Measurements from ENCODE around the gene WDFY4.

The WDFY4 gene

GRCh38 chr10:48700071-48700470 lies 15.4 kb downstream of the WDFY4 start (continued):
- no peak for TF ChIP-seq PATZ1 (CRISPR knock-in tag; IDR thresholded peaks at IDR 0.05; ENCODE audit: borderline replicate concordance)
- no peak for TF ChIP-seq RARB (CRISPR knock-in tag; IDR thresholded peaks at IDR 0.05)
- no peak for TF ChIP-seq ZNF70 (CRISPR knock-in tag; IDR thresholded peaks at IDR 0.05)

GRCh38 chr10:48700493-48700892 lies 15.8 kb downstream of the WDFY4 start:
- TF ChIP-seq TSHZ2 (CRISPR knock-in tag; IDR thresholded peaks at IDR 0.05): no peak
- no peak for TF ChIP-seq ZNF565 (CRISPR knock-in tag; conservative IDR thresholded peaks at IDR 0.05; ENCODE audit: low read depth)
- no peak for TF ChIP-seq ZNF70 (CRISPR knock-in tag; IDR thresholded peaks at IDR 0.05)
- no peak for TF ChIP-seq CSDC2 (CRISPR knock-in tag; IDR thresholded peaks at IDR 0.05)
- no peak for TF ChIP-seq POU6F1 (CRISPR knock-in tag; IDR thresholded peaks at IDR 0.05; ENCODE audit: borderline replicate concordance, low read depth)
- no peak for TF ChIP-seq PPARA (CRISPR knock-in tag; IDR thresholded peaks at IDR 0.05; ENCODE audit: borderline replicate concordance)
- TF ChIP-seq TCF4 (CRISPR knock-in tag; IDR thresholded peaks at IDR 0.05; ENCODE audit: borderline replicate concordance): no peak
- no peak for TF ChIP-seq CREB5 (CRISPR knock-in tag; IDR thresholded peaks at IDR 0.05; ENCODE audit: low read depth)
- TF ChIP-seq ESRRG (CRISPR knock-in tag; IDR thresholded peaks at IDR 0.05): no peak
- no peak for TF ChIP-seq GLIS3 (CRISPR knock-in tag; IDR thresholded peaks at IDR 0.05)
- no peak for TF ChIP-seq TOX (CRISPR knock-in tag; IDR thresholded peaks at IDR 0.05; ENCODE audit: borderline replicate concordance)
- TF ChIP-seq BACH2 (CRISPR knock-in tag; IDR thresholded peaks at IDR 0.05; ENCODE audit: borderline replicate concordance): no peak
- no peak for TF ChIP-seq ZFP30 (CRISPR knock-in tag; IDR thresholded peaks at IDR 0.05)
- no peak for TF ChIP-seq ZNF8 (CRISPR knock-in tag; IDR thresholded peaks at IDR 0.05)
- no peak for ATAC-seq

GRCh38 chr10:48701139-48701901 lies 16.6 kb downstream of the WDFY4 start:
- no peak for ATAC-seq
- TF ChIP-seq CREB5 (CRISPR knock-in tag; IDR thresholded peaks at IDR 0.05; ENCODE audit: low read depth) (no peak), POU6F1 (CRISPR knock-in tag; IDR thresholded peaks at IDR 0.05; ENCODE audit: borderline replicate concordance, low read depth) (no peak)

- no peak for ATAC-seq
- no peak for TF ChIP-seq ZC3H10 (CRISPR knock-in tag; IDR thresholded peaks at IDR 0.05)
- no peak for TF ChIP-seq ZNF565 (CRISPR knock-in tag; conservative IDR thresholded peaks at IDR 0.05; ENCODE audit: low read depth)
- TF ChIP-seq TCF4 (CRISPR knock-in tag; IDR thresholded peaks at IDR 0.05; ENCODE audit: borderline replicate concordance): no peak
- TF ChIP-seq CSDC2 (CRISPR knock-in tag; IDR thresholded peaks at IDR 0.05): no peak
- no peak for TF ChIP-seq ZNF8 (CRISPR knock-in tag; IDR thresholded peaks at IDR 0.05)
- TF ChIP-seq BACH2 (CRISPR knock-in tag; IDR thresholded peaks at IDR 0.05; ENCODE audit: borderline replicate concordance): no peak
- no peak for TF ChIP-seq PATZ1 (CRISPR knock-in tag; IDR thresholded peaks at IDR 0.05; ENCODE audit: borderline replicate concordance)
- no peak for TF ChIP-seq POU6F1 (CRISPR knock-in tag; IDR thresholded peaks at IDR 0.05; ENCODE audit: borderline replicate concordance, low read depth)
- TF ChIP-seq CREB5 (CRISPR knock-in tag; IDR thresholded peaks at IDR 0.05; ENCODE audit: low read depth): no peak
- no peak for TF ChIP-seq ESRRG (CRISPR knock-in tag; IDR thresholded peaks at IDR 0.05)
Observed at GRCh38 chr10:48701941-48702340, 17.3 kb downstream of the WDFY4 start.
